ENCODE results near the gene FIBP. TPM values are rescaled to one million over a fixed set of nuclear protein-coding genes. Genes with fewer than 3 reads are reported as not detected.

FIBP gene
- total and polyA plus RNA-seq, 2 donors (not counting 3 experiments of a cell fraction or from before 2014, with no cell fraction given) = 105 to 162 TPM

DNA sequence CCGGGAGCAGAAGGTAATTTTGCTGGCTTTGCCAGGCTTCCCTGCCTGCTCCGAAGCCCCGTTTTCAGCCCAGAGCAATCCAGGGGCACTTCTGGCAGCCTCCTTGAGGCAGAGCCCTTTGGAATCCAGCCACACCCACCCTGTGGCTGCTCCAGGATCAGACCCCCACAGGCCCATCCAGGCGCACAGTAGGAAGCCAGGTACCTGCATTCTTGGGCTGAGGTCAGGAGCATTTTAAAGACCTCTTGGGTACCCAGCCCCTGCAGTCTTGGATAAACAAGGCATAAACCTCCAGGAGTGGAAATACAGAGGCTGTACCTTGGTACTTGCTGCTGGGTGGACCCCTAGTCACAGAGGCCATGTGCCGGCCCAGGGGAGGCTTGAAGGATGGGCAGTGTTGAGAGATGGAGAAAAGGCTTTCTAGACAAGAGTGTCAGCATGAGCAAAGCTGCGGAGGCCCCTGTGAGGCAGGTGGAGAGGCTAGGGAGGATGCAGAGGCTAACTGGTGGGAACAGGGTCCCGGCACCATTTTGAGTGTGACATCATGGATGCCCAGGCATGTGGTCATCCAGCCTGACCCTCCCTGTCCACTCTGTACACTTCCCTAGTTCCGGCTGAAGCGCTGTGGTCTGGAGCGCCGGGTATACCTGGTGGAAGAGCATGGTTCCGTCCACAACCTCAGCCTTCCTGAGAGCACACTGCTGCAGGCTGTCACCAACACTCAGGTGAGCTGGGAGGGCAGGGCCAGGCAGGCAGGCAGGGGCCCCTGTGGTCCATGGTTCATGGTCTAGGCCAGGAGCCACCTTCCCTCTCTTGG is 24.2 kb downstream of the FIBP start:
- Histone ChIP-seq H3K4me1 (ENCODE audit: control insufficient read depth, extremely low read depth, insufficient read depth, low read length) (peaks cover 21% of the 10 kb centered on the region), H3K36me3 (ENCODE audit: control insufficient read depth in 2 of 2, extremely low read depth in 1 of 2, insufficient read depth in 2 of 2, low read length in 2 of 2) (peaks cover 9 to 46% of the 10 kb centered on the region in 2 experiments), H4K20me1 (replicated peaks; ENCODE audit: control insufficient read depth, extremely low read depth, insufficient read depth, low read length) (no peaks in the 10 kb centered on the region), H3K9ac (replicated peaks; ENCODE audit: extremely low read depth, insufficient read depth, low read length) (no peak overlapping the region), H3K9me3 (replicated peaks; ENCODE audit: control insufficient read depth, insufficient read depth, low read length) (no peaks in the 10 kb centered on the region), H3K79me2 (ENCODE audit: control insufficient read depth, insufficient read depth, low read length) (peaks cover 33% of the 10 kb centered on the region), H3K4me2 (ENCODE audit: insufficient read depth, low read length) (no peak overlapping the region), H3K27ac (ENCODE audit: insufficient read depth, low read depth, low read length) (no peak overlapping the region), H3K4me3 (replicated peaks in 1 of 3; ENCODE audit: insufficient read depth in 1 of 3, low read depth in 1 of 3, low read length in 3 of 3) (no peak overlapping the region), H3K27me3 (ENCODE audit: control insufficient read depth in 2 of 2, insufficient read depth in 2 of 2, low read length in 2 of 2) (no peaks in the 10 kb centered on the region), H2AFZ (ENCODE audit: low read depth, low read length) (no peak overlapping the region), H3K9me1 (replicated peaks; ENCODE audit: control insufficient read depth, extremely low read depth, insufficient read depth, low read length) (no peaks in the 10 kb centered on the region)
- BruUV-seq (replicated peaks) = no TSS peak
- FAIRE-seq (no peak), DNase-seq (ENCODE audit: low read depth, low spot score) (no peak)
- intact Hi-C loops (cut with micrococcal nuclease) (no loop called here), dilution Hi-C loops (cut with MboI; ENCODE audit: extremely low pct_ligation_motif_present, low sequenced_read_pairs) (no loop called here)
- POLR2A ChIA-PET = no interaction called here
- TF ChIP-seq FOS (IDR thresholded peaks at IDR 0.05; ENCODE audit: borderline replicate concordance, insufficient read depth, low read length) = no peak
- TF ChIP-seq JUN (IDR thresholded peaks at IDR 0.05; ENCODE audit: borderline replicate concordance, insufficient read depth, insufficient read length, low read depth) = no peak
- TF ChIP-seq, protein P1, sequence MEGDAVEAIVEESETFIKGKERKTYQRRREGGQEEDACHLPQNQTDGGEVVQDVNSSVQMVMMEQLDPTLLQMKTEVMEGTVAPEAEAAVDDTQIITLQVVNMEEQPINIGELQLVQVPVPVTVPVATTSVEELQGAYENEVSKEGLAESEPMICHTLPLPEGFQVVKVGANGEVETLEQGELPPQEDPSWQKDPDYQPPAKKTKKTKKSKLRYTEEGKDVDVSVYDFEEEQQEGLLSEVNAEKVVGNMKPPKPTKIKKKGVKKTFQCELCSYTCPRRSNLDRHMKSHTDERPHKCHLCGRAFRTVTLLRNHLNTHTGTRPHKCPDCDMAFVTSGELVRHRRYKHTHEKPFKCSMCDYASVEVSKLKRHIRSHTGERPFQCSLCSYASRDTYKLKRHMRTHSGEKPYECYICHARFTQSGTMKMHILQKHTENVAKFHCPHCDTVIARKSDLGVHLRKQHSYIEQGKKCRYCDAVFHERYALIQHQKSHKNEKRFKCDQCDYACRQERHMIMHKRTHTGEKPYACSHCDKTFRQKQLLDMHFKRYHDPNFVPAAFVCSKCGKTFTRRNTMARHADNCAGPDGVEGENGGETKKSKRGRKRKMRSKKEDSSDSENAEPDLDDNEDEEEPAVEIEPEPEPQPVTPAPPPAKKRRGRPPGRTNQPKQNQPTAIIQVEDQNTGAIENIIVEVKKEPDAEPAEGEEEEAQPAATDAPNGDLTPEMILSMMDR (IDR thresholded peaks at IDR 0.05; ENCODE audit: extremely low read depth in 1 of 2, insufficient read depth in 1 of 2, low read depth in 1 of 2, low read length in 2 of 2) = no peak
- TF ChIP-seq EZH2 (IDR thresholded peaks at IDR 0.05; ENCODE audit: borderline replicate concordance, low read depth, low read length, severe bottlenecking) = no peak
- TF ChIP-seq POLR2AphosphoS5 (IDR thresholded peaks at IDR 0.05; ENCODE audit: insufficient read depth, low read depth, low read length) = no peak
- no peak for TF ChIP-seq GATA2 (IDR thresholded peaks at IDR 0.05; ENCODE audit: insufficient read depth, insufficient read length, low read depth, low read length)
- TF ChIP-seq, protein P2, sequence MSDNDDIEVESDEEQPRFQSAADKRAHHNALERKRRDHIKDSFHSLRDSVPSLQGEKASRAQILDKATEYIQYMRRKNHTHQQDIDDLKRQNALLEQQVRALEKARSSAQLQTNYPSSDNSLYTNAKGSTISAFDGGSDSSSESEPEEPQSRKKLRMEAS (IDR thresholded peaks at IDR 0.05; ENCODE audit: insufficient read depth, insufficient read length) = no peak
- TF ChIP-seq POLR2A (IDR thresholded peaks at IDR 0.05; ENCODE audit: low read depth, low read length) = no peak
- TF ChIP-seq MYC (IDR thresholded peaks at IDR 0.05; ENCODE audit: low read depth, low read length) = no peak
- CTCF ChIA-PET = no interaction called here
